Fibroblast of lung (primary cell): ENCODE data around the gene ZNF860. TPM values are rescaled to one million over a fixed set of nuclear protein-coding genes. Genes with fewer than 3 reads are reported as not detected.
A peak's percentile ranks its signal among the peaks of the same experiment; 100 is the strongest.

ENCODE experiments used
- DNase-seq, 2 donors: peaks; one replicate each; pipeline versions ENCODE4 v3.0.0 to v3.0.0-alpha.2; 2010; ENCODE audit warnings: low read depth in 2 of 2
- H2AFZ ChIP-seq: 2 replicates; pipeline ENCODE4 v1.5.1; 2012; ENCODE audit warnings: low read length, control low read depth, inconsistent platforms
- H3K27ac ChIP-seq: 2 replicates; pipeline ENCODE4 v1.5.1; 2011; ENCODE audit warnings: low read length, control low read depth; ENCODE audit not compliant: insufficient read depth
- H3K27me3 ChIP-seq: 2 replicates; pipeline ENCODE4 v1.5.1; 2011; ENCODE audit warnings: mild to moderate bottlenecking, low read length; ENCODE audit not compliant: control insufficient read depth, insufficient read depth
- H3K36me3 ChIP-seq: 2 replicates; pipeline ENCODE4 v1.5.1; 2011; ENCODE audit warnings: low read length; ENCODE audit not compliant: control insufficient read depth, insufficient read depth
- H3K4me1 ChIP-seq: 2 replicates; pipeline ENCODE4 v1.5.1; 2011; ENCODE audit warnings: low read length; ENCODE audit not compliant: control insufficient read depth, insufficient read depth; ENCODE audit errors: extremely low read depth
- H3K4me2 ChIP-seq: 2 replicates; pipeline ENCODE4 v1.5.1; 2011; ENCODE audit warnings: low read length, control low read depth; ENCODE audit not compliant: insufficient read depth; ENCODE audit errors: extremely low read depth
- H3K4me3 ChIP-seq, 4 experiments: fragments of 200-600 bp in 1 of 4; sonication (generic) in 1 of 4; replicated peaks in 1 of 4; 2 replicates each; pipeline ENCODE4 v1.5.1; 2011 to 2016; ENCODE audit warnings: low read length in 4 of 4, low read depth in 3 of 4, mild to moderate bottlenecking in 3 of 4, control low read depth in 2 of 4, inconsistent platforms in 1 of 4, mixed read lengths in 1 of 4; ENCODE audit not compliant: insufficient read depth in 1 of 4; ENCODE audit errors: control extremely low read depth in 1 of 4
- H3K79me2 ChIP-seq: 2 replicates; pipeline ENCODE4 v1.5.1; 2012; ENCODE audit warnings: mild to moderate bottlenecking, low read length, inconsistent platforms; ENCODE audit not compliant: control insufficient read depth, insufficient read depth
- H3K9ac ChIP-seq: 2 replicates; pipeline ENCODE4 v1.5.1; 2011; ENCODE audit warnings: mild to moderate bottlenecking, low read length, control low read depth; ENCODE audit not compliant: insufficient read depth
- H3K9me3 ChIP-seq: 2 replicates; pipeline ENCODE4 v1.5.1; 2012; ENCODE audit warnings: low read depth, low read length; ENCODE audit not compliant: control insufficient read depth, insufficient read depth
- H4K20me1 ChIP-seq: 2 replicates; pipeline ENCODE4 v1.5.1; 2011; ENCODE audit warnings: low read length; ENCODE audit not compliant: control insufficient read depth, insufficient read depth; ENCODE audit errors: extremely low read depth
- CTCF ChIP-seq, 2 donors: IDR thresholded peaks in 1 of 2; conservative IDR thresholded peaks in 1 of 2; 1 replicate in 1 of 2; 2 replicates in 1 of 2; pipeline ENCODE4 v1.5.1; 2011 to 2012; ENCODE audit warnings: low read length in 2 of 2, control low read depth in 1 of 2, inconsistent platforms in 1 of 2, low read depth in 1 of 2, mild to moderate bottlenecking in 1 of 2
- EZH2 ChIP-seq: IDR thresholded peaks from 2 replicates; pipeline ENCODE4 v1.5.1; 2012; ENCODE audit warnings: low read length, control low read depth, mild to moderate bottlenecking; ENCODE audit errors: missing control alignments
- polyA plus RNA-seq, 2 donors: library from polyadenylated mRNA; depleted of rRNA in 1 of 2; stranded (reverse) in 1 of 2; unstranded in 1 of 2; fragments of >200 nt; gene quantifications; 2 replicates each; pipeline ENCODE4 v1.2.1, GENCODE V29; 2011 to 2012; ENCODE audit warnings: missing spikeins in 1 of 2
- total RNA-seq: library from RNA; depleted of rRNA; stranded (reverse); fragments of >200 nt; gene quantifications from 2 replicates; pipeline ENCODE4 v1.2.1, GENCODE V29; 2014

The ZNF860 gene
- total and polyA plus RNA-seq, 2 donors (not counting 1 experiment from before 2014, with no cell fraction given): 0.50 to 0.52 TPM

DNA sequence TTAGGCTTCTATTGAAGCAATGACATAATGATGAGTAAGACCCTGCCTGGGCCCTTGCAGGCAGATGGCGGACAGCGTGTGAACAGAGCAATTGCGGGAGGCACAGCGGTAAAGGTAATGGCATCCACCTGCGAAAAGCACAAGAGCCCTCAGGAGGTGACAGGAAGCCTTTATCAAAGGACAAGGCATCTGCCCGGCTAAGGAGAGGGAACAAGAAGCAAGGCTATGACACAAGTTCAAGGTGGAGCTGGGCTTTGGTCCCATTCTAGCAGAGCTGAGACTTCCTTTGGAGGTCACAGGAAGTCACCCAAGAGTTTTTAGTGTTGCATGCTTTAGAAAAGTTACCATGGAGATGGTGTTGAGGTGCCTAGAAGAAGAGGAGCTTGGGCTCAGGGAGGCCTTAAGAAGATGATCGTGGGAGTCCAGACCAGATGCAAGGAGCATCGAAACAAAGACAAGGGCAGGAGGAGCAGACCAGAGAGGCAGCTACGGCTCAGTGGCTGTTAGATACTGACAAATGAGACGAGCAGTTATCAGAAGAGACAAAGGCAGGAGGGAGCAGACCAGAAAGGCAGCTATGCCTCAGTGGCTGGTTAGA lies 35.0 kb upstream of the ZNF860 start:
- peaks cover 3% of the 10 kb centered on the region for H3K4me1 ChIP-seq
- DNase-seq: peak in 1 of 2 donors; percentile 32
- no peaks in the 10 kb centered on the region for H4K20me1 ChIP-seq
- no peak overlapping the region for H3K4me3 ChIP-seq
- no peaks in the 10 kb centered on the region for H3K27me3 ChIP-seq
- H3K27ac ChIP-seq: no peak overlapping the region
- H3K79me2 ChIP-seq: no peaks in the 10 kb centered on the region
- H3K4me2 ChIP-seq: no peak overlapping the region
- H3K36me3 ChIP-seq: no peaks in the 10 kb centered on the region
- TF ChIP-seq EZH2 (no peak), CTCF (conservative IDR thresholded peaks at IDR 0.05 in 1 of 2, IDR thresholded peaks at IDR 0.05 in 1 of 2; ENCODE audit: low read depth in 1 of 2, low read length in 2 of 2) (no peak)
- H2AFZ ChIP-seq: no peak overlapping the region
- no peak overlapping the region for H3K9ac ChIP-seq
- H3K9me3 ChIP-seq: no peaks in the 10 kb centered on the region

DNA sequence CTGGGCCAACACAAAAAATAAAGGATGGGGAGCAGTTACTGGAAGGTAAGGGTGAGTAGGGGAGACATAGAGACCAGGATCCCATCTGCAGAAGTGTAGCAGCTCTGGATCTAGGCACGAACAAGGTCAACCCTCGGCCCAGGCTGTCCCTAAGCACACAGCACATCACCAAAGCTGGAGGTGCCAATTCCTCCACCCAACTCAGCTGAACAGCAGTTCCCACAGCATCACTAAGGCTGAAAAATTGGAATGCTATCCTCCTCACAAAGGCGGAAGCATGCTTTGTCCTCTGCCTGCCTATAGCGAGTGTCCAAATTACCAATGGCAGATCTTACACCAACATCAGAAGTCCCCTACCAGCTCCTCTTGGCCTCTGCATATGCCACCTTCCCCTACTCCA lies 34.4 kb upstream of the ZNF860 start:
- H3K27ac ChIP-seq: no peak overlapping the region
- no peaks in the 10 kb centered on the region for H3K79me2 ChIP-seq
- H3K36me3 ChIP-seq: no peaks in the 10 kb centered on the region
- no peak for TF ChIP-seq EZH2
- DNase-seq: no peak
- H2AFZ ChIP-seq: no peak overlapping the region
- no peak overlapping the region for H3K4me3 ChIP-seq
- H4K20me1 ChIP-seq: no peaks in the 10 kb centered on the region
- peaks cover 3% of the 10 kb centered on the region for H3K4me1 ChIP-seq
- no peak overlapping the region for H3K9ac ChIP-seq
- H3K27me3 ChIP-seq: no peaks in the 10 kb centered on the region
- H3K9me3 ChIP-seq: no peaks in the 10 kb centered on the region
- no peak overlapping the region for H3K4me2 ChIP-seq

- TF ChIP-seq CTCF (conservative IDR thresholded peaks at IDR 0.05 in 1 of 2, IDR thresholded peaks at IDR 0.05 in 1 of 2; ENCODE audit: low read depth in 1 of 2, low read length in 2 of 2): no peak
- TF ChIP-seq EZH2: no peak
- Histone ChIP-seq H3K79me2 (no peaks in the 10 kb centered on the region), H3K4me2 (no peak overlapping the region), H3K4me3 (no peak overlapping the region), H3K27me3 (no peaks in the 10 kb centered on the region), H3K36me3 (no peaks in the 10 kb centered on the region), H4K20me1 (no peaks in the 10 kb centered on the region), H3K9ac (no peak overlapping the region), H3K9me3 (no peaks in the 10 kb centered on the region), H2AFZ (no peak overlapping the region), H3K4me1 (peaks cover 3% of the 10 kb centered on the region), H3K27ac (no peak overlapping the region)
- no peak for DNase-seq
Observed at GRCh38 chr3:31947671-31948091, 33.9 kb upstream of the ZNF860 start.
